MCF 10A (cell line): ENCODE results near the gene MYCN. TPM values are rescaled to one million over a fixed set of nuclear protein-coding genes. Genes with fewer than 3 reads are reported as not detected.

Source experiments
- BruUV-seq: library from RNA; stranded (reverse); fragments of 400-500 nt; replicated peaks from 2 replicates; lab custom pipeline; 2021; lab: Mats Ljungman, UMichigan
- CTCF ChIA-PET: fragments of 300-600 bp; sonication (Branson Sonifier 250); formaldehyde crosslinking; extraction: SDS; loops from one replicate; lab custom pipeline; 2021; ENCODE audit warnings: antibody characterized with exemption, inconsistent platforms; lab: Yijun Ruan, JAX
- POLR2A ChIA-PET: fragments of 300-600, 350-650 bp; sonication (Branson Sonifier 250); formaldehyde crosslinking; extraction: SDS; loops from one replicate; lab custom pipeline; 2020; ENCODE audit warnings: antibody characterized with exemption, inconsistent platforms; lab: Yijun Ruan, JAX
- DNase-seq: peaks from one replicate; pipeline ENCODE4 v3.0.0-alpha.2; 2018; ENCODE audit not compliant: unreplicated experiment
- H3K27ac Mint-ChIP-seq: one replicate; pipeline ENCODE4 v1.8.0; 2022; ENCODE audit warnings: mild to moderate bottlenecking, low read depth, mixed read lengths; ENCODE audit not compliant: unreplicated experiment
- H3K27me3 Mint-ChIP-seq: one replicate; pipeline ENCODE4 v1.8.0; 2022; ENCODE audit warnings: mixed read lengths; ENCODE audit not compliant: insufficient read depth, unreplicated experiment
- H3K36me3 Mint-ChIP-seq: one replicate; pipeline ENCODE4 v1.8.0; 2022; ENCODE audit warnings: mild to moderate bottlenecking, moderate library complexity, mixed read lengths; ENCODE audit not compliant: insufficient read depth, unreplicated experiment
- H3K4me1 Mint-ChIP-seq: one replicate; pipeline ENCODE4 v1.8.0; 2022; ENCODE audit warnings: mixed read lengths; ENCODE audit not compliant: insufficient read depth, unreplicated experiment
- H3K4me3 Mint-ChIP-seq: one replicate; pipeline ENCODE4 v1.8.0; 2022; ENCODE audit warnings: mild to moderate bottlenecking, moderate library complexity, mixed read lengths; ENCODE audit not compliant: unreplicated experiment
- H3K9me3 Mint-ChIP-seq: one replicate; pipeline ENCODE4 v1.8.0; 2022; ENCODE audit warnings: mixed read lengths; ENCODE audit not compliant: unreplicated experiment
- CTCF ChIP-seq: fragments of 200-600 bp; IDR thresholded peaks from one replicate; pipeline ENCODE4 v1.8.0; 2022; ENCODE audit warnings: antibody characterized with exemption, mild to moderate bottlenecking; ENCODE audit not compliant: unreplicated experiment
- intact Hi-C: fragments of 100-400 bp; cut with micrococcal nuclease; formaldehyde crosslinking; loops from 2 replicates; pipeline ENCODE4 v1.14.1; 2022
- total RNA-seq: library from RNA; stranded (reverse); gene quantifications from 2 replicates; pipeline ENCODE4 v1.2.3, GENCODE V29; 2022

MYCN gene
- total RNA-seq, 1 experiment from 2014 or later, result not detected

- BruUV-seq, result no TSS peak
- TF ChIP-seq CTCF, result no peak
- no peaks in the 10 kb centered on the region for H3K36me3 Mint-ChIP-seq
- no peaks in the 10 kb centered on the region for H3K4me1 Mint-ChIP-seq
- DNase-seq, result no peak
- ChIA-PET POLR2A (interaction anchor here (0.6 kb wide), 2 partner anchors 71 to 1338 kb away, joined by 4 read pairs; no protein-coding TSS in a partner anchor), CTCF (interaction anchor here (0.6 kb wide), 1 partner anchor 299 kb away, joined by 3 read pairs; no protein-coding TSS in a partner anchor)
- intact Hi-C loops, result no loop called here
- peaks cover 56% of the 10 kb centered on the region for H3K27me3 Mint-ChIP-seq
- no peak overlapping the region for H3K4me3 Mint-ChIP-seq
- H3K27ac Mint-ChIP-seq, result no peak overlapping the region
- no peaks in the 10 kb centered on the region for H3K9me3 Mint-ChIP-seq
Observed at GRCh38 chr2:15935675-15936074, 4.7 kb upstream of the MYCN start.

DNA sequence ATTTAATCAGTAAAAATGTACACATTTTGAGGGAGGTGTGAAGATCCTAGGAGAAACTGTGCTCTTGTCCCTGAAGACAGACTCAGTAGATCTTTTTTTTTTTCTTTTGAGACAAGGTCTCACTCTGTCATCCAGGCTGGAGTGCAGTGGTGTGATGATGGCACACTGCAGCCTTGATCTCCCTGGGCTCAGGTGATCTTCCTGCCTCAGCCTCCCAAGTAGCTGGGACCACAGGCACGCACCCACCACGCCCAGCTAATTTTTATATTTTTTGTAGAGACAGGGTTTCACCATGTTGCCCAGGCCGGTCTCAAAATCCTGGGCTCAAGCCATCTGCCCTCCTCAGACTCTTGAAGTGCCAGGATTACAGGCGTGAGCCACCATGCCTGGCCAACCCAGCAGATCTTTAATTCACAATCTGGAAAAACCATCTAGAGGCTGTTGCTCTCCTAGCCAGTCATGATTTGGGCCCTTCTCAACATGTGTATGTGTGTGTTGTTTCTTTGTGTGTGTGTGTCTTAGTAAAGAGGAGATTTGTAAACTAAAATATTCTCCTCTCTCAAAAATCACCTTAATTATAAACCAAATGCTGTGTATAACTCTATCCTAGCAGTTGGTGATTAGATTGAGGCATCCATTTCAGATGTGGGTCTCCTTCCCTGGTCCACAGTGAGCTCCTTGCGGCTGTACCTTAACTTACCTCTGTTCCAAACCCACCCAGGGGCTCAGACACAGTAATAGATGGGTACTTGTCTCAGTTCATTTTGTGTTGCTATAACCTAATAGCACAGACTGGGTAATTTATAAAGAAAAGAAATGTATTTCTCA lies 3.9 kb upstream of the MYCN start:
- Mint-ChIP-seq H3K4me3 (no peak overlapping the region), H3K36me3 (no peaks in the 10 kb centered on the region), H3K4me1 (no peaks in the 10 kb centered on the region), H3K27me3 (peaks cover 55% of the 10 kb centered on the region), H3K9me3 (no peaks in the 10 kb centered on the region), H3K27ac (no peak overlapping the region)
- no TSS peak for BruUV-seq
- POLR2A ChIA-PET, result interaction anchor here (0.6 kb wide), 2 partner anchors 70 to 1338 kb away, joined by 4 read pairs; no protein-coding TSS in a partner anchor
- CTCF ChIA-PET, result interaction anchor here (0.6 kb wide), 1 partner anchor 300 kb away, joined by 3 read pairs; no protein-coding TSS in a partner anchor
- DNase-seq, result no peak
- intact Hi-C loops, result no loop called here
- no peak for TF ChIP-seq CTCF

- Mint-ChIP-seq H3K27ac (no peak overlapping the region), H3K4me3 (no peak overlapping the region), H3K4me1 (no peaks in the 10 kb centered on the region), H3K9me3 (no peaks in the 10 kb centered on the region), H3K36me3 (no peaks in the 10 kb centered on the region), H3K27me3 (peaks cover 55% of the 10 kb centered on the region)
- ChIA-PET CTCF (no interaction called here), POLR2A (no interaction called here)
- BruUV-seq, result no TSS peak
- intact Hi-C loops, result no loop called here
- DNase-seq, result no peak
- no peak for TF ChIP-seq CTCF
Observed at GRCh38 chr2:15937105-15937881, 3.1 kb upstream of the MYCN start.
